ENCODE results near the gene CYTIP.

Gene CYTIP

GRCh38 chr2:157463002-157463401 is 19.1 kb upstream of the CYTIP start:
- peaks cover 28% of the 10 kb centered on the region for H3K4me1 ChIP-seq (ENCODE audit: control insufficient read depth, insufficient read depth, low read length, poor library complexity, severe bottlenecking)
- H3K9me3 ChIP-seq (ENCODE audit: control insufficient read depth, low read length): no peaks in the 10 kb centered on the region
- H3K4me3 ChIP-seq (ENCODE audit: insufficient read depth, low read depth, low read length, poor library complexity, severe bottlenecking): no peak overlapping the region
- no peaks in the 10 kb centered on the region for H3K36me3 ChIP-seq (ENCODE audit: control insufficient read depth, insufficient read depth, low read length)
- peak overlapping the region; percentile 43 for H3K27ac ChIP-seq (ENCODE audit: insufficient read depth, low read length, poor library complexity, severe bottlenecking)
- no peak for DNase-seq
- no peaks in the 10 kb centered on the region for H3K27me3 ChIP-seq (replicated peaks; ENCODE audit: control insufficient read depth, insufficient read depth, low read length, poor library complexity, severe bottlenecking)

- no peak overlapping the region for H3K4me3 ChIP-seq (ENCODE audit: insufficient read depth, low read depth, low read length, poor library complexity, severe bottlenecking)
- peaks cover 28% of the 10 kb centered on the region for H3K4me1 ChIP-seq (ENCODE audit: control insufficient read depth, insufficient read depth, low read length, poor library complexity, severe bottlenecking)
- H3K9me3 ChIP-seq (ENCODE audit: control insufficient read depth, low read length): no peaks in the 10 kb centered on the region
Measured at GRCh38 chr2:157460897-157461296, 17.0 kb upstream of the CYTIP start.

GRCh38 chr2:157460384-157460837 is 16.5 kb upstream of the CYTIP start:
- Histone ChIP-seq H3K4me1 (ENCODE audit: control insufficient read depth, insufficient read depth, low read length, poor library complexity, severe bottlenecking) (peaks cover 28% of the 10 kb centered on the region), H3K9me3 (ENCODE audit: control insufficient read depth, low read length) (no peaks in the 10 kb centered on the region), H3K27ac (ENCODE audit: insufficient read depth, low read length, poor library complexity, severe bottlenecking) (no peak overlapping the region), H3K4me3 (ENCODE audit: insufficient read depth, low read depth, low read length, poor library complexity, severe bottlenecking) (no peak overlapping the region), H3K36me3 (ENCODE audit: control insufficient read depth, insufficient read depth, low read length) (no peaks in the 10 kb centered on the region), H3K27me3 (replicated peaks; ENCODE audit: control insufficient read depth, insufficient read depth, low read length, poor library complexity, severe bottlenecking) (no peaks in the 10 kb centered on the region)
- DNase-seq: no peak

More at GRCh38 chr2:157460897-157461296, 17.0 kb upstream of the CYTIP start:
- no peak overlapping the region for H3K27ac ChIP-seq (ENCODE audit: insufficient read depth, low read length, poor library complexity, severe bottlenecking)
- no peak for DNase-seq
- no peaks in the 10 kb centered on the region for H3K36me3 ChIP-seq (ENCODE audit: control insufficient read depth, insufficient read depth, low read length)
- H3K27me3 ChIP-seq (replicated peaks; ENCODE audit: control insufficient read depth, insufficient read depth, low read length, poor library complexity, severe bottlenecking): no peaks in the 10 kb centered on the region

- Histone ChIP-seq H3K9me3 (ENCODE audit: control insufficient read depth, low read length) (no peaks in the 10 kb centered on the region), H3K36me3 (ENCODE audit: control insufficient read depth, insufficient read depth, low read length) (no peaks in the 10 kb centered on the region), H3K27me3 (replicated peaks; ENCODE audit: control insufficient read depth, insufficient read depth, low read length, poor library complexity, severe bottlenecking) (no peaks in the 10 kb centered on the region), H3K4me3 (ENCODE audit: insufficient read depth, low read depth, low read length, poor library complexity, severe bottlenecking) (no peak overlapping the region), H3K27ac (ENCODE audit: insufficient read depth, low read length, poor library complexity, severe bottlenecking) (no peak overlapping the region), H3K4me1 (ENCODE audit: control insufficient read depth, insufficient read depth, low read length, poor library complexity, severe bottlenecking) (peaks cover 28% of the 10 kb centered on the region)
- DNase-seq: no peak
Measured at GRCh38 chr2:157459486-157459885, 15.6 kb upstream of the CYTIP start.

GRCh38 chr2:157447741-157448140 is 3.9 kb upstream of the CYTIP start:
- H3K4me1 ChIP-seq (ENCODE audit: control insufficient read depth, insufficient read depth, low read length, poor library complexity, severe bottlenecking): peaks cover 36% of the 10 kb centered on the region
- no peak for DNase-seq
- H3K27ac ChIP-seq (ENCODE audit: insufficient read depth, low read length, poor library complexity, severe bottlenecking): peak overlapping the region; percentile 29
- H3K4me3 ChIP-seq (ENCODE audit: insufficient read depth, low read depth, low read length, poor library complexity, severe bottlenecking): peak overlapping the region; percentile 21
- H3K27me3 ChIP-seq (replicated peaks; ENCODE audit: control insufficient read depth, insufficient read depth, low read length, poor library complexity, severe bottlenecking): no peaks in the 10 kb centered on the region
- H3K36me3 ChIP-seq (ENCODE audit: control insufficient read depth, insufficient read depth, low read length): no peaks in the 10 kb centered on the region
- no peaks in the 10 kb centered on the region for H3K9me3 ChIP-seq (ENCODE audit: control insufficient read depth, low read length)

GRCh38 chr2:157447031-157447430 is 3.1 kb upstream of the CYTIP start:
- Histone ChIP-seq H3K27ac (ENCODE audit: insufficient read depth, low read length, poor library complexity, severe bottlenecking) (peak overlapping the region; percentile 29), H3K4me3 (ENCODE audit: insufficient read depth, low read depth, low read length, poor library complexity, severe bottlenecking) (peak overlapping the region; percentile 21)

GRCh38 chr2:157444641-157445040 is 752 bp upstream of the CYTIP start:
- no peaks in the 10 kb centered on the region for H3K9me3 ChIP-seq (ENCODE audit: control insufficient read depth, low read length)
- H3K4me3 ChIP-seq (ENCODE audit: insufficient read depth, low read depth, low read length, poor library complexity, severe bottlenecking): peak overlapping the region; percentile 80
- H3K4me1 ChIP-seq (ENCODE audit: control insufficient read depth, insufficient read depth, low read length, poor library complexity, severe bottlenecking): peaks cover 34% of the 10 kb centered on the region
- peaks cover 8% of the 10 kb centered on the region for H3K36me3 ChIP-seq (ENCODE audit: control insufficient read depth, insufficient read depth, low read length)
- H3K27me3 ChIP-seq (replicated peaks; ENCODE audit: control insufficient read depth, insufficient read depth, low read length, poor library complexity, severe bottlenecking): no peaks in the 10 kb centered on the region
- H3K27ac ChIP-seq (ENCODE audit: insufficient read depth, low read length, poor library complexity, severe bottlenecking): peak overlapping the region; percentile 82
- no peak for DNase-seq

More at GRCh38 chr2:157447031-157447430, 3.1 kb upstream of the CYTIP start:
- Histone ChIP-seq H3K9me3 (ENCODE audit: control insufficient read depth, low read length) (no peaks in the 10 kb centered on the region), H3K4me1 (ENCODE audit: control insufficient read depth, insufficient read depth, low read length, poor library complexity, severe bottlenecking) (peaks cover 34% of the 10 kb centered on the region), H3K36me3 (ENCODE audit: control insufficient read depth, insufficient read depth, low read length) (peaks cover 5% of the 10 kb centered on the region), H3K27me3 (replicated peaks; ENCODE audit: control insufficient read depth, insufficient read depth, low read length, poor library complexity, severe bottlenecking) (no peaks in the 10 kb centered on the region)
- no peak for DNase-seq

- Histone ChIP-seq H3K36me3 (ENCODE audit: control insufficient read depth, insufficient read depth, low read length) (peaks cover 8% of the 10 kb centered on the region), H3K4me1 (ENCODE audit: control insufficient read depth, insufficient read depth, low read length, poor library complexity, severe bottlenecking) (peaks cover 28% of the 10 kb centered on the region), H3K27ac (ENCODE audit: insufficient read depth, low read length, poor library complexity, severe bottlenecking) (peak overlapping the region; percentile 82), H3K4me3 (ENCODE audit: insufficient read depth, low read depth, low read length, poor library complexity, severe bottlenecking) (peak overlapping the region; percentile 80), H3K27me3 (replicated peaks; ENCODE audit: control insufficient read depth, insufficient read depth, low read length, poor library complexity, severe bottlenecking) (no peaks in the 10 kb centered on the region), H3K9me3 (ENCODE audit: control insufficient read depth, low read length) (no peaks in the 10 kb centered on the region)
- no peak for DNase-seq
Measured at GRCh38 chr2:157443090-157443489, 799 bp downstream of the CYTIP start.

GRCh38 chr2:157442636-157443035 is 1.3 kb downstream of the CYTIP start:
- H3K27me3 ChIP-seq (replicated peaks; ENCODE audit: control insufficient read depth, insufficient read depth, low read length, poor library complexity, severe bottlenecking): no peaks in the 10 kb centered on the region
- no peaks in the 10 kb centered on the region for H3K9me3 ChIP-seq (ENCODE audit: control insufficient read depth, low read length)
- H3K36me3 ChIP-seq (ENCODE audit: control insufficient read depth, insufficient read depth, low read length): peaks cover 8% of the 10 kb centered on the region
- peaks cover 26% of the 10 kb centered on the region for H3K4me1 ChIP-seq (ENCODE audit: control insufficient read depth, insufficient read depth, low read length, poor library complexity, severe bottlenecking)
- H3K27ac ChIP-seq (ENCODE audit: insufficient read depth, low read length, poor library complexity, severe bottlenecking): peak overlapping the region; percentile 82
- DNase-seq: no peak
- peak overlapping the region; percentile 80 for H3K4me3 ChIP-seq (ENCODE audit: insufficient read depth, low read depth, low read length, poor library complexity, severe bottlenecking)

- Histone ChIP-seq H3K4me3 (ENCODE audit: insufficient read depth, low read depth, low read length, poor library complexity, severe bottlenecking) (peak overlapping the region; percentile 80), H3K4me1 (ENCODE audit: control insufficient read depth, insufficient read depth, low read length, poor library complexity, severe bottlenecking) (peaks cover 22% of the 10 kb centered on the region)
- no peak for DNase-seq
Measured at GRCh38 chr2:157442191-157442590, 1.7 kb downstream of the CYTIP start.

More at GRCh38 chr2:157442191-157442590, 1.7 kb downstream of the CYTIP start:
- peak overlapping the region; percentile 82 for H3K27ac ChIP-seq (ENCODE audit: insufficient read depth, low read length, poor library complexity, severe bottlenecking)
- H3K27me3 ChIP-seq (replicated peaks; ENCODE audit: control insufficient read depth, insufficient read depth, low read length, poor library complexity, severe bottlenecking): no peaks in the 10 kb centered on the region
- peaks cover 8% of the 10 kb centered on the region for H3K36me3 ChIP-seq (ENCODE audit: control insufficient read depth, insufficient read depth, low read length)
- no peaks in the 10 kb centered on the region for H3K9me3 ChIP-seq (ENCODE audit: control insufficient read depth, low read length)

All from effector memory CD4-positive, alpha-beta T cell (primary cell).